MV-4-11 (cell line): ENCODE data around the gene MRPS22.
"Not testable (repeated sequence)": the region's sequence is repeated elsewhere in the genome, so short reads cannot be mapped to it uniquely, and the experiment has no call there.

ENCODE experiments used
- DNase-seq: peaks from one replicate; lab custom pipeline; 2025; lab: John Stamatoyannopoulos, UW

MRPS22 gene

GRCh38 chr3:139339219-139339906 lies 4.5 kb upstream of the MRPS22 start:
- peak; percentile 68 for DNase-seq

- no peak for DNase-seq
Measured at GRCh38 chr3:139340784-139341183, 3.0 kb upstream of the MRPS22 start.

- no peak for DNase-seq
Measured at GRCh38 chr3:139342054-139342453, 1.8 kb upstream of the MRPS22 start.

GRCh38 chr3:139346771-139347170 lies 3.0 kb downstream of the MRPS22 start:
- DNase-seq, result no peak

- peak; percentile 48 for DNase-seq
Measured at GRCh38 chr3:139353920-139354556, 10.2 kb downstream of the MRPS22 start.

- DNase-seq, result no peak
Measured at GRCh38 chr3:139354661-139355060, 10.8 kb downstream of the MRPS22 start.

- DNase-seq, result no peak
Measured at GRCh38 chr3:139355476-139355875, 11.7 kb downstream of the MRPS22 start.

- DNase-seq, result no peak
Measured at GRCh38 chr3:139355891-139356290, 12.1 kb downstream of the MRPS22 start.

GRCh38 chr3:139357899-139358298 lies 14.1 kb downstream of the MRPS22 start:
- no peak for DNase-seq

- DNase-seq, result no peak
Measured at GRCh38 chr3:139358841-139359562, 15.2 kb downstream of the MRPS22 start.

GRCh38 chr3:139361276-139361675 lies 17.5 kb downstream of the MRPS22 start:
- no peak for DNase-seq

GRCh38 chr3:139364549-139364948 lies 20.7 kb downstream of the MRPS22 start:
- no peak for DNase-seq

GRCh38 chr3:139374099-139374498 lies 30.3 kb downstream of the MRPS22 start:
- DNase-seq, result no peak

- no peak for DNase-seq
Measured at GRCh38 chr3:139377378-139377777, 33.6 kb downstream of the MRPS22 start.

GRCh38 chr3:139378587-139379241 lies 34.9 kb downstream of the MRPS22 start:
- no peak for DNase-seq

GRCh38 chr3:139380575-139380974 lies 36.8 kb downstream of the MRPS22 start:
- DNase-seq, result no peak

- not testable (repeated sequence) for DNase-seq
Measured at GRCh38 chr3:139382291-139382690, 38.5 kb downstream of the MRPS22 start.

- DNase-seq, result no peak
Measured at GRCh38 chr3:139388077-139388476, 44.3 kb downstream of the MRPS22 start.

- DNase-seq, result no peak
Measured at GRCh38 chr3:139388821-139389551, 45.2 kb downstream of the MRPS22 start.

- peak; percentile 97 for DNase-seq
Measured at GRCh38 chr3:139389552-139390368, 45.9 kb downstream of the MRPS22 start, which contains the start of gene COPB2. COPB2 (minus strand) TSS chr3:139389647; CDS start chr3:139389550, 97 bp downstream.

GRCh38 chr3:139394116-139394515 lies 50.3 kb downstream of the MRPS22 start:
- DNase-seq, result peak; percentile 79
